A673 (cell line): ENCODE data around the gene ST6GAL2. TPM values are rescaled to one million over a fixed set of nuclear protein-coding genes. Genes with fewer than 3 reads are reported as not detected.

ENCODE experiments used
- BruUV-seq: library from RNA; stranded (reverse); fragments of 400-500 nt; replicated peaks from 2 replicates; lab custom pipeline; 2021; lab: Mats Ljungman, UMichigan
- CTCF ChIA-PET: fragments of 300-600 bp; sonication (Branson Sonifier 250); formaldehyde crosslinking; loops from one replicate; lab custom pipeline; 2022; ENCODE audit warnings: antibody characterized with exemption; lab: Charles Lee
- POLR2A ChIA-PET: fragments of 300-600 bp; sonication (Branson Sonifier 250); formaldehyde crosslinking; loops from one replicate; lab custom pipeline; 2022; ENCODE audit warnings: antibody characterized with exemption; ENCODE audit not compliant: low non-redundant PET; lab: Charles Lee
- DNase-seq: peaks from one replicate; pipeline ENCODE4 v3.0.0-alpha.2; 2015; ENCODE audit warnings: low spot score
- H3K27ac ChIP-seq: fragments of 200-600 bp; sonication (generic); 2 replicates; pipeline ENCODE4 v1.5.1; 2016; ENCODE audit warnings: mixed run types, low read depth, mild to moderate bottlenecking, mixed read lengths, antibody characterized with exemption, low read length; ENCODE audit not compliant: poor library complexity, severe bottlenecking
- H3K27me3 ChIP-seq: fragments of 200-600 bp; sonication (generic); replicated peaks from 2 replicates; pipeline ENCODE4 v1.6.1; 2017; ENCODE audit warnings: mixed run types, low read depth, mild to moderate bottlenecking, mixed read lengths, antibody characterized with exemption, low read length; ENCODE audit not compliant: insufficient read depth, poor library complexity
- H3K36me3 ChIP-seq: fragments of 200-600 bp; sonication (generic); 2 replicates; pipeline ENCODE4 v1.6.1; 2016; ENCODE audit warnings: mixed run types, mild to moderate bottlenecking, mixed read lengths, antibody characterized with exemption, low read length; ENCODE audit not compliant: insufficient read depth, poor library complexity, severe bottlenecking
- H3K4me1 ChIP-seq: fragments of 200-600 bp; sonication (generic); 2 replicates; pipeline ENCODE4 v1.6.1; 2017; ENCODE audit warnings: mixed run types, mild to moderate bottlenecking, mixed read lengths, antibody characterized with exemption, low read length; ENCODE audit not compliant: insufficient read depth, poor library complexity, severe bottlenecking
- H3K4me3 ChIP-seq: fragments of 200-600 bp; sonication (generic); 2 replicates; pipeline ENCODE4 v1.5.1; 2016; ENCODE audit warnings: low read depth, mixed run types, mild to moderate bottlenecking, mixed read lengths, low read length; ENCODE audit not compliant: poor library complexity, severe bottlenecking
- H3K9me3 ChIP-seq: fragments of 200-600 bp; sonication (generic); 2 replicates; pipeline ENCODE4 v1.6.1; 2016; ENCODE audit warnings: mixed run types, low read depth, mild to moderate bottlenecking, mixed read lengths, antibody characterized with exemption, low read length; ENCODE audit not compliant: poor library complexity, severe bottlenecking
- EZH2 ChIP-seq: fragments of 200-600 bp; sonication (generic); IDR thresholded peaks from 2 replicates; pipeline ENCODE4 v1.6.1; 2017; ENCODE audit warnings: borderline replicate concordance, low read depth, mild to moderate bottlenecking, mixed read lengths, antibody characterized with exemption, low read length; ENCODE audit not compliant: poor library complexity, severe bottlenecking
- intact Hi-C: fragments of 100-400 bp; cut with micrococcal nuclease; formaldehyde crosslinking; loops from one replicate; pipeline ENCODE4 v1.10.0; 2022; ENCODE audit not compliant: unreplicated experiment
- total RNA-seq: library from RNA; stranded (reverse); gene quantifications from 2 replicates; pipeline ENCODE4 v1.2.3, GENCODE V29; 2021
- TF ChIP-seq, protein P1 (sequence below): fragments of 300-800, 200-600 bp; sonication (generic); conservative IDR thresholded peaks from 2 replicates; pipeline ENCODE4 v1.5.1; 2017; ENCODE audit warnings: low read depth, mild to moderate bottlenecking, antibody characterized with exemption, low read length, moderate library complexity, mixed read lengths

ST6GAL2 gene
- total RNA-seq, 1 experiment from 2014 or later, result 0.56 TPM

DNA sequence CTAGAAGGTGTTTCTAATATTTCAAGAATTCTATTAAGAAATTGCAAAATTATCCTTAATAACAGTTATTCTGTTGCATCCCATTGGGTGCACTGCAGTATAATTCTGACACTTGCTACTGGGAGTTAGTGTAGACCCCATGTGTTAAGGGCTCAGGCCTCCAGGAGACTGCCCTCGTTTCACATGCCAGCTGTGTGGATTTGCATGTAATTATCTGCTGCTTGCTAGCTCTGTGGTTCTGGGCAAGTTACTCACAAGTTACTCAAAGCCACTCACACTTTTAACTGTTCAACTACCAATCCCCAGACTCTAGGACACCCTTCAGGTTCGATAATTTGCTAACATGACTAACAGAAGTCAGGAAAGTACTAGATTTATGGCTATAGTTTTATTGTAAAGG is 38.6 kb downstream of the ST6GAL2 start:
- no peaks in the 10 kb centered on the region for H3K27me3 ChIP-seq
- ChIA-PET CTCF (no interaction called here), POLR2A (no interaction called here)
- H3K4me3 ChIP-seq, result no peak overlapping the region
- no peak for DNase-seq
- no peak for TF ChIP-seq EZH2
- TF ChIP-seq, protein P1, sequence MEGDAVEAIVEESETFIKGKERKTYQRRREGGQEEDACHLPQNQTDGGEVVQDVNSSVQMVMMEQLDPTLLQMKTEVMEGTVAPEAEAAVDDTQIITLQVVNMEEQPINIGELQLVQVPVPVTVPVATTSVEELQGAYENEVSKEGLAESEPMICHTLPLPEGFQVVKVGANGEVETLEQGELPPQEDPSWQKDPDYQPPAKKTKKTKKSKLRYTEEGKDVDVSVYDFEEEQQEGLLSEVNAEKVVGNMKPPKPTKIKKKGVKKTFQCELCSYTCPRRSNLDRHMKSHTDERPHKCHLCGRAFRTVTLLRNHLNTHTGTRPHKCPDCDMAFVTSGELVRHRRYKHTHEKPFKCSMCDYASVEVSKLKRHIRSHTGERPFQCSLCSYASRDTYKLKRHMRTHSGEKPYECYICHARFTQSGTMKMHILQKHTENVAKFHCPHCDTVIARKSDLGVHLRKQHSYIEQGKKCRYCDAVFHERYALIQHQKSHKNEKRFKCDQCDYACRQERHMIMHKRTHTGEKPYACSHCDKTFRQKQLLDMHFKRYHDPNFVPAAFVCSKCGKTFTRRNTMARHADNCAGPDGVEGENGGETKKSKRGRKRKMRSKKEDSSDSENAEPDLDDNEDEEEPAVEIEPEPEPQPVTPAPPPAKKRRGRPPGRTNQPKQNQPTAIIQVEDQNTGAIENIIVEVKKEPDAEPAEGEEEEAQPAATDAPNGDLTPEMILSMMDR, result no peak
- H3K27ac ChIP-seq, result no peak overlapping the region
- intact Hi-C loops, result no loop called here
- no peaks in the 10 kb centered on the region for H3K9me3 ChIP-seq
- H3K4me1 ChIP-seq, result no peaks in the 10 kb centered on the region
- no TSS peak for BruUV-seq
- H3K36me3 ChIP-seq, result no peaks in the 10 kb centered on the region

DNA sequence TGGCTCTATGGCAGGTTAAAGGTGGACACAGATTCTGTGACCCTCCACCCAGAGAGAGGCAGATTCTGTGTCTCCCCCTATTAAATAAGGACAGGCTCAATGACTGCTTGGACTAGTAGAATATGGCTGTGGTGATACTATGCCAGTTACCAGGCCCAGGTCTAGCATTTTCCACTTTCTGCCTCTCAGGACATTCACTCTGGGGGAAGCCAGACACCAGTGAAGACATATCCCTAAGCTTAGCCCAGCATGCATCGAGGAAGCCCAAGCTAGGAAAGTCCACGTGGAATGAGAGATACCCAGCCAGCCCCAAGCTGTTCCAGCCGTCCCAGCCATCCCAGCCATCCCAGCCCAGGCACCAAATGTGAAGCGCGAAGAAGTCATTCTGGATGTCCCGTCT is 40.3 kb downstream of the ST6GAL2 start:
- POLR2A ChIA-PET, result no interaction called here
- TF ChIP-seq EZH2, result no peak
- TF ChIP-seq, protein P1, result no peak
- Histone ChIP-seq H3K4me1 (no peaks in the 10 kb centered on the region), H3K4me3 (no peak overlapping the region), H3K27ac (no peak overlapping the region), H3K9me3 (no peaks in the 10 kb centered on the region), H3K36me3 (no peaks in the 10 kb centered on the region), H3K27me3 (no peaks in the 10 kb centered on the region)
- no TSS peak for BruUV-seq
- no peak for DNase-seq
- intact Hi-C loops, result no loop called here
- CTCF ChIA-PET, result no interaction called here

DNA sequence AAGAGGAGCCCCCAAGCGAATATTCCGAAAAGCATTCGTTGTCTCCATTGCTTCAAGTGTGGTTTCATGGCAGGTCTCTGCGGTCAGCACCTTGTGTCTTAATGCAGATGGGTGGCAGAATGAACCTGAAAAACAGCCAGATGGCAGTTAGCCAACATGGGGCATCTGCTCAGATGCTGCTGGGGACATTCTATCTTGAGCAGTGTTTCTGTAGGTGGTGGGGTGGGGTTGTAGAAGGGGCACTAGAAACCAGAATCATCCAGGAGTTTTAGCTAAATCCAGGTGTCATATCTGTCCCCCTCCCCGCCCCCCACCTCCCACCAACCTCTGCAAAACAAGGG is 42.1 kb downstream of the ST6GAL2 start:
- Histone ChIP-seq H3K27me3 (no peaks in the 10 kb centered on the region), H3K36me3 (no peaks in the 10 kb centered on the region), H3K27ac (no peak overlapping the region), H3K4me1 (no peaks in the 10 kb centered on the region), H3K9me3 (no peaks in the 10 kb centered on the region), H3K4me3 (no peak overlapping the region)
- BruUV-seq, result no TSS peak
- intact Hi-C loops, result no loop called here
- POLR2A ChIA-PET, result no interaction called here
- CTCF ChIA-PET, result no interaction called here
- DNase-seq, result no peak
- TF ChIP-seq EZH2, result no peak
- TF ChIP-seq, protein P1, result no peak
